ENCODE data around the gene KCTD2.
"Not testable (repeated sequence)": the region's sequence is repeated elsewhere in the genome, so short reads cannot be mapped to it uniquely, and the experiment has no call there.

KCTD2 gene

GRCh38 chr17:75059369-75060345 lies 12.6 kb downstream of the KCTD2 start:
- DNase-seq: no peak

GRCh38 chr17:75060434-75061054 lies 13.5 kb downstream of the KCTD2 start:
- DNase-seq: no peak

- DNase-seq: no peak
Measured at GRCh38 chr17:75061055-75061438, 14.0 kb downstream of the KCTD2 start.

- DNase-seq: no peak
Measured at GRCh38 chr17:75061618-75062017, 14.6 kb downstream of the KCTD2 start.

GRCh38 chr17:75063201-75063600 lies 16.2 kb downstream of the KCTD2 start:
- DNase-seq: no peak

GRCh38 chr17:75063626-75064025 lies 16.6 kb downstream of the KCTD2 start:
- no peak for DNase-seq

- DNase-seq: no peak
Measured at GRCh38 chr17:75064040-75064439, 17.0 kb downstream of the KCTD2 start.

GRCh38 chr17:75064460-75064859 lies 17.4 kb downstream of the KCTD2 start:
- no peak for DNase-seq

- DNase-seq: no peak
Measured at GRCh38 chr17:75064867-75065561, 18.0 kb downstream of the KCTD2 start.

GRCh38 chr17:75065562-75066151 lies 18.6 kb downstream of the KCTD2 start:
- DNase-seq: no peak

GRCh38 chr17:75067856-75068255 lies 20.8 kb downstream of the KCTD2 start:
- no peak for DNase-seq

GRCh38 chr17:75068750-75069149 lies 21.7 kb downstream of the KCTD2 start:
- no peak for DNase-seq

- no peak for DNase-seq
Measured at GRCh38 chr17:75069783-75070182, 22.8 kb downstream of the KCTD2 start.

- DNase-seq: not testable (repeated sequence)
Measured at GRCh38 chr17:75071478-75072271, 24.6 kb downstream of the KCTD2 start.

GRCh38 chr17:75072909-75073308 lies 25.9 kb downstream of the KCTD2 start:
- DNase-seq: not testable (repeated sequence)

- DNase-seq: no peak
Measured at GRCh38 chr17:75073618-75074047, 26.6 kb downstream of the KCTD2 start.

- DNase-seq: no peak
Measured at GRCh38 chr17:75074532-75074931, 27.5 kb downstream of the KCTD2 start.

- DNase-seq: no peak
Measured at GRCh38 chr17:75075597-75076336, 28.7 kb downstream of the KCTD2 start.

- no peak for DNase-seq
Measured at GRCh38 chr17:75077072-75077495, 30.1 kb downstream of the KCTD2 start.

- no peak for DNase-seq
Measured at GRCh38 chr17:75077496-75078283, 30.7 kb downstream of the KCTD2 start.

All from NCI-H1105 (cell line).